Keratinocyte (primary cell): ENCODE results near the gene DGKE. TPM values are rescaled to one million over a fixed set of nuclear protein-coding genes. Genes with fewer than 3 reads are reported as not detected.

Source experiments
- DNase-seq: peaks from one replicate; pipeline ENCODE4 v3.0.0-alpha.2; 2011; ENCODE audit warnings: low read depth, missing footprints, low spot score
- FAIRE-seq: peaks from 2 replicates; lab custom pipeline; 2011; peaks lifted over from hg19 to GRCh38; lab: Jason Lieb, UNC
- H2AFZ ChIP-seq: 2 replicates; pipeline ENCODE4 v1.6.0; 2012; ENCODE audit warnings: low read length, control low read depth, inconsistent platforms; ENCODE audit not compliant: control insufficient read depth
- H3K27ac ChIP-seq: 2 replicates; pipeline ENCODE4 v1.5.1; 2011; ENCODE audit warnings: low read length; ENCODE audit not compliant: control insufficient read depth, insufficient read depth
- H3K27me3 ChIP-seq: 3 replicates; pipeline ENCODE4 v1.6.0; 2011; ENCODE audit warnings: low read length; ENCODE audit not compliant: control insufficient read depth, insufficient read depth; ENCODE audit errors: extremely low read depth
- H3K36me3 ChIP-seq, 2 experiments: 2 replicates in 1 of 2; 3 replicates in 1 of 2; pipeline ENCODE4 v1.5.1; 2011; ENCODE audit warnings: low read length in 2 of 2, mild to moderate bottlenecking in 1 of 2; ENCODE audit not compliant: control insufficient read depth in 2 of 2, insufficient read depth in 2 of 2; ENCODE audit errors: extremely low read depth in 1 of 2
- H3K4me1 ChIP-seq: 3 replicates; pipeline ENCODE4 v1.5.1; 2011; ENCODE audit warnings: low read length; ENCODE audit not compliant: control insufficient read depth, insufficient read depth; ENCODE audit errors: extremely low read depth
- H3K4me2 ChIP-seq: 3 replicates; pipeline ENCODE4 v1.6.0; 2011; ENCODE audit warnings: low read depth, low read length; ENCODE audit not compliant: control insufficient read depth, insufficient read depth; ENCODE audit errors: extremely low read depth
- H3K4me3 ChIP-seq, 3 experiments: fragments of 200-600 bp in 1 of 3; sonication (generic) in 1 of 3; 2 replicates in 2 of 3; 3 replicates in 1 of 3; pipeline ENCODE4 v1.5.1; 2011 to 2016; ENCODE audit warnings: low read length in 3 of 3, mild to moderate bottlenecking in 3 of 3, control low read depth in 2 of 3, inconsistent platforms in 1 of 3, low read depth in 1 of 3, mixed read lengths in 1 of 3, mixed run types in 1 of 3, moderate library complexity in 1 of 3; ENCODE audit not compliant: control insufficient read depth in 2 of 3, insufficient read depth in 2 of 3; ENCODE audit errors: extremely low read depth in 1 of 3
- H3K79me2 ChIP-seq: 2 replicates; pipeline ENCODE4 v1.6.0; 2012; ENCODE audit warnings: low read length; ENCODE audit not compliant: control insufficient read depth, insufficient read depth
- H3K9ac ChIP-seq: 3 replicates; pipeline ENCODE4 v1.6.0; 2011; ENCODE audit warnings: low read length; ENCODE audit not compliant: control insufficient read depth, insufficient read depth; ENCODE audit errors: extremely low read depth
- H3K9me1 ChIP-seq: 3 replicates; pipeline ENCODE4 v1.6.0; 2011; ENCODE audit warnings: low read length; ENCODE audit not compliant: control insufficient read depth, insufficient read depth; ENCODE audit errors: extremely low read depth
- H3K9me3 ChIP-seq: 2 replicates; pipeline ENCODE4 v1.5.1; 2012; ENCODE audit warnings: low read depth, low read length; ENCODE audit not compliant: control insufficient read depth
- H4K20me1 ChIP-seq: 3 replicates; pipeline ENCODE4 v1.6.0; 2011; ENCODE audit warnings: low read length; ENCODE audit not compliant: control insufficient read depth, insufficient read depth; ENCODE audit errors: extremely low read depth
- EZH2 ChIP-seq: IDR thresholded peaks from one replicate; pipeline ENCODE4 v1.6.1; 2012; ENCODE audit warnings: inconsistent platforms, mild to moderate bottlenecking, low read length, moderate library complexity
- dilution Hi-C: fragments of 300-500 bp; cut with MboI; formaldehyde crosslinking; loops from one replicate; pipeline ENCODE4 v1.7.0; 2020; ENCODE audit warnings: low sequenced_read_pairs; ENCODE audit not compliant: extremely low pct_ligation_motif_present
- polyA plus RNA-seq, 5 experiments: library from polyadenylated mRNA; depleted of rRNA in 3 of 5; stranded (reverse) in 3 of 5; stranded (forward) in 1 of 5; unstranded in 1 of 5; fragments of >200 nt; gene quantifications; 1 replicate in 1 of 5; 2 replicates in 3 of 5; 3 replicates in 1 of 5; pipeline versions ENCODE4 v1.2.1 to v1.2.3, GENCODE V29; 2011 to 2012; ENCODE audit warnings: missing spikeins in 2 of 5, low read depth in 1 of 5, low replicate concordance in 1 of 5
- TF ChIP-seq, protein P1 (sequence below), 3 experiments: IDR thresholded peaks in 1 of 3; conservative IDR thresholded peaks in 1 of 3; optimal IDR thresholded peaks in 1 of 3; 2 replicates in 2 of 3; 3 replicates in 1 of 3; pipeline versions ENCODE3 to v1.5.1; 2011; ENCODE audit warnings: low read length in 3 of 3, mild to moderate bottlenecking in 3 of 3, moderate library complexity in 2 of 3, control low read depth in 1 of 3, inconsistent platforms in 1 of 3; ENCODE audit not compliant: insufficient read depth in 2 of 3; ENCODE audit errors: extremely low read depth in 1 of 3

The DGKE gene
- polyA plus RNA-seq, 1 donor (not counting 4 experiments of a cell fraction or from before 2014, with no cell fraction given), result 4.7 TPM

DNA sequence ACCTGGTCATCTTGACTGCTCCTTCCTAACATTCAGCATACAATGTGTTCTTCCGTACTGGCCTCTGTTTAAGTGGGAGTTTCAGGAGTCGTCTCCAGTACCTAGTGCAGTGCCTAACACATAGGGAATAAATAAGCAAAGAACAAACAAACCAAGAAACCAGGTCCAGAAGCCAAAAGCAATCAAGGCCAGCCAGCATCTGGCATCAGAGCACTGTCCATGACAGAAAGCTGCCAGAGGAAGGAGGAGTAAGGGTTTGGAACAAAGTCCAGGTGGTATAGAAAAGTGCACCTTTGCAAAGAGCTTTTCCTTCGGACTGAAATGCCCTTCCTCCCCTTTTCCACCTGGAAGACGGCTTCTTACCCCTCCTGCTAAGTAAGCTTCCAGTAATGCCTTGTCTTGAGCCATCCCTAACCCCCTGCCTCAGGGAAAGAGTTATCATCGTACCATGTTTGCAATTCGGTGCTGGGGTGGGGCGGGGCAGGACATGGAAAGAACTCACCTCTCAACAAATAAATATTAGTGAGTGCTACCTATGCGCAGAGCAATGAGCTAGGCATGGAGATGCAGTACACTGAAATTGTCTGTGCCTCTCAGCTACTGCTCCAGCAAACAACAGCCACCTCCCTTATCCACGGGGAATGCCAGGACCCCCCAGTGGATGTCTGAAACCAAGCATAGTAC lies 47.8 kb upstream of the DGKE start:
- H3K27ac ChIP-seq, result peak overlapping the region; percentile 90
- H3K79me2 ChIP-seq, result no peaks in the 10 kb centered on the region
- TF ChIP-seq, protein P1, sequence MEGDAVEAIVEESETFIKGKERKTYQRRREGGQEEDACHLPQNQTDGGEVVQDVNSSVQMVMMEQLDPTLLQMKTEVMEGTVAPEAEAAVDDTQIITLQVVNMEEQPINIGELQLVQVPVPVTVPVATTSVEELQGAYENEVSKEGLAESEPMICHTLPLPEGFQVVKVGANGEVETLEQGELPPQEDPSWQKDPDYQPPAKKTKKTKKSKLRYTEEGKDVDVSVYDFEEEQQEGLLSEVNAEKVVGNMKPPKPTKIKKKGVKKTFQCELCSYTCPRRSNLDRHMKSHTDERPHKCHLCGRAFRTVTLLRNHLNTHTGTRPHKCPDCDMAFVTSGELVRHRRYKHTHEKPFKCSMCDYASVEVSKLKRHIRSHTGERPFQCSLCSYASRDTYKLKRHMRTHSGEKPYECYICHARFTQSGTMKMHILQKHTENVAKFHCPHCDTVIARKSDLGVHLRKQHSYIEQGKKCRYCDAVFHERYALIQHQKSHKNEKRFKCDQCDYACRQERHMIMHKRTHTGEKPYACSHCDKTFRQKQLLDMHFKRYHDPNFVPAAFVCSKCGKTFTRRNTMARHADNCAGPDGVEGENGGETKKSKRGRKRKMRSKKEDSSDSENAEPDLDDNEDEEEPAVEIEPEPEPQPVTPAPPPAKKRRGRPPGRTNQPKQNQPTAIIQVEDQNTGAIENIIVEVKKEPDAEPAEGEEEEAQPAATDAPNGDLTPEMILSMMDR (optimal IDR thresholded peaks at IDR 0.05 in 1 of 3, IDR thresholded peaks at IDR 0.05 in 1 of 3, conservative IDR thresholded peaks at IDR 0.05 in 1 of 3; ENCODE audit: extremely low read depth in 1 of 3, insufficient read depth in 2 of 3, low read length in 3 of 3), result no peak
- no peak for TF ChIP-seq EZH2
- H3K9me3 ChIP-seq, result no peaks in the 10 kb centered on the region
- H4K20me1 ChIP-seq, result no peaks in the 10 kb centered on the region
- peak overlapping the region; percentile 26 for H3K9ac ChIP-seq
- H3K9me1 ChIP-seq, result no peaks in the 10 kb centered on the region
- H2AFZ ChIP-seq, result no peak overlapping the region
- DNase-seq (no peak), FAIRE-seq (no peak)
- peak overlapping the region; percentile 5 for H3K4me2 ChIP-seq
- no peak overlapping the region for H3K4me3 ChIP-seq
- H3K36me3 ChIP-seq, result no peaks in the 10 kb centered on the region
- dilution Hi-C loops, result no loop called here
- H3K4me1 ChIP-seq, result peaks cover 32% of the 10 kb centered on the region
- H3K27me3 ChIP-seq, result no peaks in the 10 kb centered on the region

DNA sequence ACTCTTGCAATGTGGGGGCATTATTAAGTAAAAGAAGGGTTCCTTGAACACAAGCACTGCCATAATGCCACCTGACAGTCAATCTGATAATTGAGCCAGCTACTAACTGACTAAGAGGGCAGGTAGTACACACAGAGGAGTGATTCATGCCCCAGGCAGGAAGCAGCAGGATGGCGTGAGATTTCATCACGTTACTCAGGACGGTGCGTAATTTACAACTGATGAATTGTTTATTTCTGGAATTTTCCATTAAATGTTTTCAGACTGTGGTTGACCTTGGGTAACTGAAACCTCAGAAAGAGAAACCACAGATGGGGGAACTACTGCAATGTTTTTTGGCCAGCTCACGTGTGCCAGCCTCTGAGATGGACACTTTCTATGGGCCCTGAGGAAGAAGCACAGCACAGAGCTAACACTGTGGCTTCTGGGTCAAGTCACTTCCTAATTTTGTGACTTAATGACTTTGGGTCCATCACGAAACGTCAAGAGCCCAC lies 46.9 kb upstream of the DGKE start:
- Histone ChIP-seq H3K4me3 (no peak overlapping the region), H2AFZ (no peak overlapping the region), H3K36me3 (no peaks in the 10 kb centered on the region), H3K79me2 (no peaks in the 10 kb centered on the region), H3K4me1 (peaks cover 32% of the 10 kb centered on the region), H3K27ac (peak overlapping the region; percentile 90), H3K4me2 (peak overlapping the region; percentile 4), H3K27me3 (no peaks in the 10 kb centered on the region), H3K9ac (peak overlapping the region; percentile 26), H4K20me1 (no peaks in the 10 kb centered on the region), H3K9me3 (no peaks in the 10 kb centered on the region), H3K9me1 (no peaks in the 10 kb centered on the region)
- FAIRE-seq, result peak; percentile 98
- no peak for TF ChIP-seq EZH2
- TF ChIP-seq, protein P1 (optimal IDR thresholded peaks at IDR 0.05 in 1 of 3, IDR thresholded peaks at IDR 0.05 in 1 of 3, conservative IDR thresholded peaks at IDR 0.05 in 1 of 3; ENCODE audit: extremely low read depth in 1 of 3, insufficient read depth in 2 of 3, low read length in 3 of 3), result no peak
- peak; percentile 82 for DNase-seq
- dilution Hi-C loops, result no loop called here
